Activated T-cell treated with anti-CD3 and anti-CD28 coated beads for 4 hours (primary cell): ENCODE results near the gene TLK2.
"Not testable (repeated sequence)": the region's sequence is repeated elsewhere in the genome, so short reads cannot be mapped to it uniquely, and the experiment has no call there.

Experiments
- DNase-seq: peaks from one replicate; pipeline ENCODE4 v3.0.0-alpha.2; 2020

Gene TLK2

DNA sequence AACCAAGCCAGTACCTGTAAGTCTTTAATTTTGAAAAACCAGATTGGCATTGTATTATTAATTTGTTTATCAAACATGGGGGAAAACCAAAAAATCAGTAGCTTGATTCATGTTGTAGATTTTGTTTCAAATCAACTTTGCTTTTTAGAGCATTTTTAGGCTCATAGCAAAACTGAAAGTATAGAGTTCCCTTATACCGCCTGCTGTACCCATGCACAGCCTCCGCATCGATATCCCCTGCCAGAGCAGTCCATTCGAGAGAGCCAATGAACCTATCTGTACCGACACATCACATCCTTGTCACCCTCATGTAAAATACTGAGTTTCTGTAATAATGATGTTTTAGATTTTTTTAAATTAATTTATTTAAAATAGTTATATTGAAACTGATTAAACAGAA is 132.7 kb downstream of the TLK2 start:
- no peak for DNase-seq

DNA sequence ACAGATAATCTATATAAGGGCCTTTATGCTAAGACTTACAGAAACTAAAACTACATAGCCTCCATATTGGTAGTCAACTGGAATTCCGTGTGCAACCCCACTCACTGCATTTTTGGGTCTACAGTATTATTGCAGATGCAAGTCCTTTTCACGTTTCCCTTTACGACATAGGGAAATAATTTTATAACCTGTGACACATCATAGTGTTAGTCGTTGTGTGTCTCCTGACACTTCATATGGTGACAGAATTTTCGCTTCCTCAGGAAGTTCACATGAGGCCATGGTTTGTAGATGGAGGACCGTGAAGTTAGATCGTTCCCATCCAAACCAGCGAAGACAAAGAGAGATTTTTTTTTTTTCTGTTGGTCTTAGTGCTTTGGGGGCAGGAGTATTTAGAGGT is 133.1 kb downstream of the TLK2 start:
- no peak for DNase-seq

DNA sequence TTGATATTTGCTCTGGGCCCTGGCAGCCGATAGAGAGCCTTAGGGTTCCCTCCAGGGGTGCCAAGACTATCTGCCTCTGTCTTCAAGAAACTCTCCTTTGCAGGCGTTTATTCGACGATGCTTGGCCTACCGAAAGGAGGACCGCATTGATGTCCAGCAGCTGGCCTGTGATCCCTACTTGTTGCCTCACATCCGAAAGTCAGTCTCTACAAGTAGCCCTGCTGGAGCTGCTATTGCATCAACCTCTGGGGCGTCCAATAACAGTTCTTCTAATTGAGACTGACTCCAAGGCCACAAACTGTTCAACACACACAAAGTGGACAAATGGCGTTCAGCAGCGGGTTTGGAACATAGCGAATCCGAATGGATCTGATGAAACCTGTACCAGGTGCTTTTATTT is 133.7 kb downstream of the TLK2 start:
- DNase-seq: not testable (repeated sequence)

DNA sequence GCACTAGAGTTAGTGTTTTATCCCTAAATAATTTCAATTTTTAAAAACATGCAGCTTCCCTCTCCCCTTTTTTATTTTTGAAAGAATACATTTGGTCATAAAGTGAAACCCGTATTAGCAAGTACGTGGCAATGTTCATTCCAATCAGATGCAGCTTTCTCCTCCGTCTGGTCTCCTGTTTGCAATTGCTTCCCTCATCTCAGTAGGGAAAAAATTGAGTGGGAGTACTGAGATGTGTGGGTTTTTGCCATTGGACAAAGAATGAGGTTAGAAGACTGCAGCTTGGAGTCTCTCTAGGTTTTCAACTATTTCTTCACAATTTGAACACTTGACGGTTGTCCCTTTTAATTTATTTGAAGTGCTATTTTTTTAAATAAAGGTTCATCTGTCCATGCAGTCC is 134.5 kb downstream of the TLK2 start:
- DNase-seq: not testable (repeated sequence)

DNA sequence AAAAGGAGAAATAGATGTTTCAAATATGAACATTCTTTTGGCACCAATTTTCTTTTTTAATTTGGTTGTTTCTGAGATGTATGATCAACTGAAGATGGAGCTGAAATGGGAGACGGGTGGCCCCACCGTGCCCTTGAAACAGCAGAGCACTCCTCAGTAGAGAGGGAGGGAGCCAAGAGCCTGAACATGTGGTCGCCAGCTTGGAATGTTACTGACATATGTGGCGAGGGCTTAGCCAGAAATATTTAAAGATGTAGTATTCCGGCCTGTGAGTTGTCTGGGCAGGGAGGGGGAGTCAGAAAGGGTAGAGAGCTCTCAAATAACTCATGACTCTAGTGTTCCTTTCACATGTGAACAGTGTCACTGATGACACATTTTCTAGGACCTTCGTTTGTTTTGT is 135.5 kb downstream of the TLK2 start:
- no peak for DNase-seq

DNA sequence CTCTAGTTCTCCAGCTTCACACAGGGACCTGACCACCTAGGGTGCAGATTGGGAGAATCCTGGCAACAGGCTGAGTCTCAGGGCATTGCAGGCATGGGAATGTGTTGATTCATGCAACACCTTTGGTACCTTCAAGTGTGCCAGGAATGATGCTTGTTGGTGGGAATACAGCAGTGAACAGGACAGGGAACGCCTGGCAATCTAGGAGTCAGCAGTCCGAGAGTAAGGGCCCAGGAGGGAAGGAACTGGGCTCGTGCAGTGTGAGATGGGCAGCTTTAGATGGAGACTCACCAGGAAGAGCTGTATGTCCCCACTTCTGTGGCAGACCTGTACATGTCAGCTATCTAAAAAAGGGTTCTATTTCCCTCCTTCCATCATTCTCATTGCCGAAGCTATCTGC is 136.9 kb downstream of the TLK2 start:
- DNase-seq: no peak

DNA sequence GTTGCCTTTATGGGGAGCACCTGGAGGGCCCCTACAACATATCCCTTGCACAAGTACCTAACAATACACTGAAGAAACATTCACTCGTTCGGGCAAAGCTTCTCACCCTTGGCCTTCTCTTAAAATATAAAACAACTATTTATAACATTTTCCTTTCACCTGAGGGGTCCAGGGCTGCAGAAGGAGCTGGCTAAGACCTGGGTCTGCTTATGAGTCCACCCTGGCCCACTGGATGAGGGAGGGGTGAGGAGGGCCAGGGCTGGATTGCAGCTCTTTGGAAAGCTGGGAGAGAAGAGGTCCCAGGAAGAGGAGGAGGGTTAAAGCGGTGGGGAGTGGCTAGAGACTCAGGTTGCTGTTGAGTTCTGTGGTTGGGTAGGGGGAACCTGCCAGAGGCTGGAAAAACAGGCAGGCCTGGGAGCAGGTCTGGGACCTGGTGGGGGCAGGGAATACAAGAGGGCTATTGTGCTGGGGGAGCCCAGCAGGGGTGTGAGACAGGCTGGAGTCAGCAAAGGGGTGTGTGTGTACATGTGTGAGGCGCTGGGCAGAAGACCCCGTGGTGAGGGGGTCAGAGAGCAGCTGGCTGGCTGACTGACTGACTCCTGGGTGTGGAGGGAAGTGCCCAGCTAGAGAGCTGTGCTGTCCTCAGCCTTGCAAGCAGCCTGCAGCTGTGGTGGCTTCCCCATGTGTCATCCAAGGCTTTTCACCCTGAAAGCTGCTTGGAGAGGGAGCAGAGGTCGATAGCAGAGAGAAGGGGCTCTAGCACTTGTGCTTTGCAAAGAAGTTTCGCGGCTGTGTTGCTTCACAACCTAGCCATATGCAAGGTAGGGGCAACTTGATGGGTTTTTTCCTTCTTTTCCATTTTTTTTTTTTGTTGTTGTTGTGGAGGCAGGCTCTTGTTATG is 138.6 kb downstream of the TLK2 start:
- DNase-seq: no peak

DNA sequence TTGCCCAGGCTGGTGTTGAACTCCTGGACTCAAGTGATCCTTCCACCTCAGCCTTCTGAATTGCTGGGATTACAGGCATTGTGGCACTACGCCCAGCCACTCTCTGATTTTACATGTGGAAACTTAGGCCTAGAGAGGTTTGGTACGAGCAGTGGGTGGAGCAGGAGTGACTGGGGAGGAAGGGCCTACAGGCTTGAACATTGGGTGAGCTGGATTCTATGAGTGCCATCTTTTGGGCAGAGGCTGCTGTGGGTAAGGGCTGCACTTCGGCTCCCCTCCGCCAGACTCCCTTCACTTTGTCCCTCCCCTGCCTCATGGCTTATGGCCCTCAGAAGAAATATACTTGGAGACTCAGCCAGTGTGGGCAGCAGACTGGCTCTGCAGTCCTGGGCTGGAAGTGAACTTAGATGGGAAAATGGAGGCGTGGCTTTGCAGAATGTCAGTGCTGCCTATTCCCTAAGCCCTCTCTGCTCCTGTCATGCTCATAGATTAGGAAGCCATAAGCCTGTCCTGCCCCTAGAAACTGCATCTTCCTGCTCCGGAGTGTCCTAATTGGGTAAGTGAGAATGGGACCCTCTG is 139.4 kb downstream of the TLK2 start:
- no peak for DNase-seq

DNA sequence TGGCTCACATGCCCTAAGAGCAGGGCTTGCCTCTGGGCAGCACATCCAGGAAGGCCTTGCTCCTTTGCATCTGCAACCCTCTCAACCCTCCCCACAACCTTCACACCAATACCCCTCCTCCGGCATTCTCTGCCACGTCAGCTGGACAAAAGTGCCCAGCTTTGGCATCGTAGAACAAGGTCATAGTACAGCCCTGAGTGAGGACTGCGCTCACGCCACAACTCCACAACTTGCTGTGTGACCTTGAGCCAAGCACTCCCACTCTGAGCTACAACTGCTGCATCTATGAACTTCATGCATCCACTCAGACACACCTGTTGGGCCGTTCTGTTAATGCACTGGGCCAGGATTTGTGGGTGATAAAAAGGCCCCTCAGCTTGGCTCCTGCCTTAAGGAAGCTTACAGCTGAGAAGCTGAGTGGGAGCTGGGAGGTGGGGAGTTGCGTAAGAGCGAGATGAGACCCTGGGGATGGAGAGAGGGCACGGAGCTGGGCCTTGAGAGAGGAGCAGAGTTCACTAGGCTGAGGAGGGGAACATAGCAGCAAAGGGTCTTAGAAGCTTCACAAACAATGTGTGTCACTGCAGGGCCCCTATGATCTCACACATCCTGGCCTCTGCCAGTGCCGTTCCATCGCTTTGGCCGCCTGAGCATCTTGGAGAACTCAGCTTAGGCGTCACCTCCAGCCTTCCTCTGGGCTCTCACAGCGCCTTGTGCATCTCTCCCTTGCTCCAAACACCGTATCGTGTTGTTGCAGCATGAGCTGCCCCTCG is 140.2 kb downstream of the TLK2 start:
- DNase-seq: no peak

DNA sequence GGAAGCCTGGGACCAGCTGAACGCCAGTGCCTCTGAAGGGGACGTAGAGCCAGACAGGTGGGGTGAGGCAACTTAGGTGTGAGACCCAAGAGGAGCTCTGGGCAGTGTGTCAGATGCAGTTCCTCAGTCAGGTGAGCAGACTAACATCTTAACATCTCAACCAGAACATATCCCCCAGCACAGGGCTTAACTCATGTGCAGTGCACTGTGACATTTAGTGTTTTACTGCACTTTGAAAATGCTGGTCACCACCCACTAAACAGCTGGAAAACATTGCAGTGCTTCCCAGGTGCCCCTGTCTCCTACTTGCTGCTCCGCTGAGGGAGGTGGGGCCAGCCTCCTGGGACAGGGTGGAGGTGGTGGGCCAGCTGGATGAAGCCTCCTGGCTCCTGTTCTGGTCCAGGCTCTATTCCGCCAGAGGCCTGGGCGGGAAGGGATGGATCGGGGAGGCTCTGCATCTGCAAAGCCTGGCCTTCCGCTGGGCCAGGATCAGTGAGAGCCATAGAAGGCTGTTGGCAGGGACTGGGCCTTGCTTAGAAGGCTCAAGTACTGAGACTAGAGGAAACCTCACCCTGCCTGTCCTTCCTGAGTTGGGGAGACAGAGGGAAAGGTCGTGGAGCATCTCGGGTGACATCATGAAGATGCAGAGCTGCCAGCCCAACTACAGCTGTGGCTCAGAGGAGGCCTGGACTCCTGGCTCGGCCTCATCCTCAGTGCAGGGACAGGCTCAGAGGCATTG is 141.0 kb downstream of the TLK2 start:
- no peak for DNase-seq

DNA sequence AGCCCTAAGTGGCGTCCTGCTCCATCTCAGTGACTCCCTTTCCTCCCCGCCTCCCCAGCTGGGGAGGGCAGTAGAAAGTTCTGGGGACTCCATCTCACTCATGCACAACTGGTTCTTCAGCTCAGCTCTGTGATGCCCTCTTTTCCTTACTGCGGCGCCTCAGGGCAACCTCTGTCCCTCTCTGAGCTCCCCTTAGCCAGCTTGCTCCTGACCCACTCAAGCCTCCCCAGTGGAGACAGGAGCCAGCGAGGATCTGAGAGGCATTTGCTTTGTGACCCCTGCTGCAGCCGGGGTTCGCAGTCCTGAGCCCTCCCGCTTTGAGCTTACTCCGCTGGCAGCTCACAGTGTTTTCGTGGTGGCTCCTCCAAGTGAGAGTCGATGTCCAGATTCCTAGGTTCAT is 142.6 kb downstream of the TLK2 start:
- DNase-seq: no peak

DNA sequence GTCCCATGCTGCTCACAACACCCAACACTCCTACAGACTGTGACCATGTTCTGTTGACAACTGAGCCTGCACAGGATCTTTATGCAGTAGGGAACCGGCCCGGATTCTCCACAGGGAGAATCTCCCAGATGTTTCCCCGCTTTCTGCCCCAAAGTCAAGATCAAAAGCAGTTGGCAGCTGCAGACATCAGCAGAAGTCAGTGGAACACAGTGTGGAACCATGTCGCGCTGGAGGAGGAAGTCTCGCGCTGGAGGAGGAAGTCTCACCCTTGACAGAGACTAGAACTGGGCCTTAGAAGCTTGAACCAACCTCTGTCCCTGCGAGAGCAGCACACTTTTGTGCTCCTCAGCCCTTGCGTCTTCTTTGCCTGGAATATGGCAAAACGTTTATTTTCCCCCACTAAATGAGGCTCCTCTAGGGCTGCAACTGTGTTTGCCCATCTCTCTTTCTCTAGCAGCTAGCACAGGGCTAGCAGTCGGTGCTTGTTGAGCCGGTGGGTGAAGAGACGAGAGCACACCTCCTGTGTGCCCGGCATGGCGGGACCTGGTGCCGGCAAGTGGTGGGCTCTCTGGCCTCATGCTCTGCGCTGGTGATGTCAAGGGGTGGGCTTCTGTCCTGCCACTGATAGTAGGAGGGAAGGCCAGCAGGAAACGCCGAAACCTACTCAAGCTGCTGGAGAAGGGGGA is 146.7 kb downstream of the TLK2 start:
- no peak for DNase-seq

DNA sequence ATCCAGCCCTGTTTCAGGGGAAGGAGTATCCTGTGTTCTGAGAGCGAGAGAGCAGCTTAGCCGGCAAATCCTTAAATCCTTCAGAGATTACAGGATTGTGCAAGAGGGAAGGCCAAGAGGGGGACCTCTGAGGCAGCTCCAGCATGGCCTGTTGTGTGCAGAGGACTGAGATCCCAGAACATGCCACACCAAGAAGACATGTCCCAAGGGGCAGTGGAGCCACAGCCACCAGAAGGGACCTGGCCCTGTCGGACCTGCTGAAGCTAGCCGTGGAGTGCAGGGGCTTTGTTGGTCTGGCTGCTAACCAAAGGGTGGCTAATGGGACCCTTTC is 147.2 kb downstream of the TLK2 start:
- DNase-seq: no peak

DNA sequence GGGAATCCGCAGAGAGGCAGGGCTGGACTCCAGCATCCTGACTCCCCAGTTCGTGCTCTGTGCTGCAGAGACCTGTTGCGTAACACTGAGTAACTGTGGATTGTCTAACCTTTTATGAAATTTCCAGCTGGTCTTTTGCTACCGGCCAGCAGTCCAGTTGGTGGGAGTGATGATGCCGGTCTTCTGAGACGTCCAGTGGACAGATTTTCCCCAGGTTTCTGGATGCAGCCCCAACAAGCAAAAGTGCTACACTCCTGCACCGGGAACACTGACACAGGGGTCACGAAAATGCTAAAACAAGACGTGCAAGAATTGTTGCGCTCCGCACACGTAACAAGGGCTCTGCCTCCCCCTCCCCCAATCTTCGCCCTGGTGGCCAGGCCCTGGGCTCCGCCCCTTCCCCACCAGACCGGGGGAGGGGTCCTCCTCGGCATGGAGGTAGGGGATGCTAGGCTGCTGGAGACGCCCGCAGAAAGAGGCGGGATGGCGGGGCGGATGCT is 148.1 kb downstream of the TLK2 start:
- DNase-seq: no peak

DNA sequence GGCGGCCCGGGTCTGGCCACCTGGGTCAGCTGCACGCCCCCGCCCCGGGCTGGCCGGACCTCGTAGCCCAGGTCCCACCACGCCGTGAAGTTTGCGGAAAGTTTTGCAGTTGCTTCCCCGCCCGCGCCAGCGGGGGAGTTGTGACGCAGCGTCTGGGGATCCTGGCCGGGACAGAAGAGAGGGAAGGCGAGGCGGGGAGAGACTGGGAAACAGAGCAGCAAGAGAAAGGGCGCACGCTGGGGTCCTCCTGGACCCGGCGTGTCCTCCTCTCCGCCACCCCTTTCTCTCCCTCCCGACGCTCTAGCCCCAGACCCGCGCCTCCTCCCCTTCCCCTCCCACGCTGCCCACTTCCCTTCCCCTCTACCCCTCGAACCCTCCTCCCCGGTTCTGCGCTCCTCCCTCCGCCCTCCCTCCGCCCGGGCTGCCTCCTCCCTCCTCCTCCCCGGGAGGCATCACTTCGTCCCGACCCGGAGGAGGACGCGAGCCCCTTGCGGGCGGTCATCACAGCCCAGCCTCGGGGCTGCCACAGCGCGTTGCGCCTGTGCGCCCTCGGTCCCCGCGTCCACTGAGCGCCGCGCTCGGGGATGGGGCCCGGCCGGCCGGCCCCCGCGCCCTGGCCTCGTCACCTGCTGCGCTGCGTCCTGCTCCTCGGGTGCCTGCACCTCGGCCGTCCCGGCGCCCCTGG is 148.7 kb downstream of the TLK2 start, which contains the start of gene MRC2:
TSS of gene MRC2 (plus strand) at position 452 of the 685 bp plus-strand sequence. CDS start at position 585, 133 bp downstream.
- DNase-seq: peak; percentile 47

DNA sequence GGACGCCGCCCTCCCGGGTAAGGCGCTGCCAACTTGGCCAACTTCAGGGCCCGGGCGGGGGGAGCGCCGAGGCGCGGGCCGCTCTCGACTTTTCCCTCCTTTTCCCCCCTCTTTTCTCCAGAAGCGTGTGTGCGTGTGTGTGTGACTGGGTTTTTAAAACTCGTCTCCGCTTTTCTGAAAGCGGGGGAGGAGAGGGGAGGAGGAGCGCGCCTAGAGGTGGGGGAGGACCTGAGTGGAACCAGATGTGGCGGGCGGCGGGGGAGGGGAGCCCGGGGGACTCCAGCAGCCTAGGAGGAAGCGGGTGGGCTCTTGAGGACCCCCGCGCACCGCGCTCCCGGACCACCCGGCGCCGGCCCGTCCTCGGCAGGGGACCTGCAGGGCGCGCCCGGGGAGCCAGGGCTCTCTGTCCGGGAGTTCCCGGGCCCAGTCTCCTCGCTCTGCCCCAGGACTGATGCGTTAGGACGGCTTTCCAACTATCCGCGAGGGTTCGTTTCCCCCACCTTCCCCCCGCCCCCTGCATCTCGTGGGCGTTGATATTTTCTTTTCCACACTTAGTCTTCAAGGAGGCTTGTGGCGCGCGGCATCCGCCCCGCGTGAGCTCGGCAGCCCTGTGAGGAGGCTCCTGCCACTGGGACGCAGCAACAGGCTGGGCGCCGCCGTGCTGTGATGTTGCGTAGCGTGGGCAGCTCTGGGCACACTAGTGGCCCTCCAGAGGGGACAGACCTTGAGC is 149.4 kb downstream of the TLK2 start:
- peak; percentile 62 for DNase-seq

DNA sequence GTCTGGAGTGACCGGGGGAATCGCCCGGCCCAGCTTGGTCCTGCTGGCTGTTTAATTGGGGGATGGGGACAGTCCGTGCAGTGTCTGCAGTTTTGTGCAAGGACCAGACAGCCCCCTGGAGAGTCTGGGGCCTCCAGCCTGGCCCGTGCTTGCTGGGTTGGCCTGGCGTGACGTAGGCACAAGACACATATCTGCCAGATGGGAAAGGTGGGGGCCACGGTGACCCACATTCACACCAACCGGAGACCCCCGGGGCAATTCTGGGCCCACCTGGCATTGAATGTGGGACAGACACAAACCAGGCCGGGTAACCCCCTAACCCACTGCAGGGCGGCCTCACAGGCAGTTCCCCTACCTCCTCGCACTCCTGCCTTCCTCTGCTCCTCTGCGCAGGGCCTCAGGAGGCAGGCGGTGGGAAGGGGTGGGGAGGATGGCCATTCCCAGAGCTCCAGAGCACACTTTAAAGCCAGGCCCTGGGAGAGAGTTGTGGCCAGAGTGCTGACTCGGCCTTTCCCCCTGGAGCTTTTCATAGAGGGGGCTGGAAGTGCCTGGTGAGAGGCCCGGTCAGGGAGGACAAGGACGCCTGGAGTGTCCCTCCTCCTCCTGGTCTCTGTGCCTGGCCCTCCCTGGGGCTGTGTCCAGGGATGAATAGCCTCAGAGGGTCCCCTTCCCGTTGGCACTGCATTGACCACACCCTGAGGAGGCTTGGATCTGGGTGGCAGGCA is 150.4 kb downstream of the TLK2 start:
- no peak for DNase-seq

DNA sequence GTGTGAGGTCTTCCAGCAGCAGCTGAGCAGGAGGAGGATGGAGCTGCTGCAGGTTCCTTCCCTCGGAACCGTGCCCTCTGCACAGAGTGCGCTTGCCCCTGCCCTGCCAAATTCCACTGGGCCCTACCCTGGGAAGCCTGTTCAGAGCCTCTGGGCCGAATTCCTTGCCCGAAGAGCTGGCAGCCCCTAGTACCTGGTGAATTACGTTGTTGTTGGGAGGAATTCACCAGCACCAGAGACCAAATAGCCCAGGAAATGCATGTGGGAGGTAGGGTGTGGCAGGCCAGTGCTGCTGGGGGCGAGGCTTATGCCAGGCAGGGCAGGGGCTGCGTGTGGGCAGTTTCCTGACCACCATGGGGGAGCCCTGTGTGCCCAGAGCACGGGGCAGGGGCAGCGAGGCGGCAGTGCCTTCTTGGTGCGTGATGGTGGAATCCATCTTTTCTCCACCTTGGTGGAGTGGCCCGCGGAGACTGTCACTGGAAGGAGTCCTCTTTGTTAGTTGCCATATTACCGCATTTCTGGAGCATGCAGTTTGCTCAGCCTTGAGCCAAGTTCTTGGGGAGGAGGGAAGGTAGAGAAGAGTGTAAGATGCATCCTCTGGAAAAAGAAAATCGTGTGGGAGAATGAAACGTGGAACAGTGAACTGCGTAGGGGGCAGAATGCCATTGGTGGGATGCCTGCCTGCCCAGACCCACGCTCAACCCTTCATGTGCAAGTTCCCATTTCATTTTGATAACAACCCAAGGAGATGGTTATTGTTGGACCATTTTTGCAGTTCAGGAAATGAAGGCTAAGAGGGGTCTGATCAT is 151.1 kb downstream of the TLK2 start:
- DNase-seq: no peak

DNA sequence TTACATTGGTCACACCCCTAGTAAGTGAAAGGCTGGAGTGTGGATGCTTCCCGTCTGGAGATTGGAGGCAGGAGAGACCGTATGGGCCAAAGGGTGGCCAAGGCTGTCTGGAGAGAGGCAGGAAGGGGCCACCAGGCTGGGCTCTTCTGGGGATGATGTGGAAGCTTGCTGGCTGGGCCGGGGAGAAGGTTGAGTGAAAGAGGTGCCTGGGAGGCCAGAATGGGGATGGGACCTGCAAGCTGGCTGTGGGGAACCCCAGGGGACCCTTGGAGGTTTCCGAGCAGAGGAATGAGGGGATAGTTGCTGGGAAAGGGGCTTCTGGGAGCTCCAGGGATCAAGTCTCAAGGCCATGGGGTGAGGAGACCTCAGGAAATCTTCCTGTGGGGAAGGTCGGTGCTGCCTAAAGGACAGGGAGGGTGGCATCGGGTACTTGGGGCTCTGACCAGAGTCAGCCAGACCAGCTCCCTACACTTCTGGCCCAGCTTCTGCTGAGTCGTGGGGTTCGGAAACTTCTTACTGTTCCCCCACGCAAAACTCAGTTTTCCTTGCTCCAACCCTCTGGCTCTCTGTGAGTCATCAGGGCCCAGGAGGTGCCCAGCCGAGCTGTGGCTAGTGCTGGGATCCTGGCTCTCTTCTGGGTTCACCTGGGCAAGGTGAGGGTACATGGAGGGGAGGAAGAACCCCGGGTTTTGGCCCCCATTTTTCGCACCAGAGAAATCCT is 151.9 kb downstream of the TLK2 start:
- DNase-seq: no peak
